OCI-LY3 (cell line): ENCODE results near the gene DGKB.

ENCODE experiments used
- CTCF ChIP-seq: fragments of 200-600, 300-600 bp; sonication (generic); IDR thresholded peaks from 2 replicates; pipeline ENCODE4 v1.5.1; 2014; ENCODE audit warnings: antibody characterized with exemption, low read length, low read depth
- EZH2phosphoT487 ChIP-seq: fragments of 200-600 bp; shearing (Covaris generic); IDR thresholded peaks from 2 replicates; pipeline ENCODE4 v1.6.1; 2018; ENCODE audit warnings: antibody characterized with exemption, mixed run types, low read depth

GRCh38 chr7:14218338-14218737 is 684.2 kb downstream of the DGKB start:
- TF ChIP-seq CTCF (no peak), EZH2phosphoT487 (no peak)
